Central memory CD4-positive, alpha-beta T cell (primary cell): ENCODE data around the gene GNAQ.
"Not testable (repeated sequence)": the region's sequence is repeated elsewhere in the genome, so short reads cannot be mapped to it uniquely, and the experiment has no call there.

Experiments used
- DNase-seq: peaks from one replicate; pipeline ENCODE4 v3.0.0; 2022

The GNAQ gene

GRCh38 chr9:77756449-77756848 lies 275.2 kb downstream of the GNAQ start:
- DNase-seq = no peak

- DNase-seq = no peak
Observed at GRCh38 chr9:77753180-77753579, 278.4 kb downstream of the GNAQ start.

GRCh38 chr9:77752554-77752953 lies 279.1 kb downstream of the GNAQ start:
- no peak for DNase-seq

- DNase-seq = no peak
Observed at GRCh38 chr9:77751341-77752091, 280.1 kb downstream of the GNAQ start.

- no peak for DNase-seq
Observed at GRCh38 chr9:77750981-77751340, 280.6 kb downstream of the GNAQ start.

GRCh38 chr9:77750284-77750683 lies 281.3 kb downstream of the GNAQ start:
- DNase-seq = no peak

- DNase-seq = no peak
Observed at GRCh38 chr9:77748214-77748772, 283.3 kb downstream of the GNAQ start.

- DNase-seq = no peak
Observed at GRCh38 chr9:77747163-77747562, 284.4 kb downstream of the GNAQ start.

- no peak for DNase-seq
Observed at GRCh38 chr9:77744841-77745430, 286.7 kb downstream of the GNAQ start.

GRCh38 chr9:77743386-77743785 lies 288.2 kb downstream of the GNAQ start:
- DNase-seq = no peak

- no peak for DNase-seq
Observed at GRCh38 chr9:77738932-77739331, 292.7 kb downstream of the GNAQ start.

GRCh38 chr9:77735494-77735893 lies 296.1 kb downstream of the GNAQ start:
- no peak for DNase-seq

- no peak for DNase-seq
Observed at GRCh38 chr9:77731930-77732329, 299.7 kb downstream of the GNAQ start.

- no peak for DNase-seq
Observed at GRCh38 chr9:77731008-77731698, 300.5 kb downstream of the GNAQ start.

- no peak for DNase-seq
Observed at GRCh38 chr9:77729177-77729576, 302.4 kb downstream of the GNAQ start.

- no peak for DNase-seq
Observed at GRCh38 chr9:77726814-77727213, 304.8 kb downstream of the GNAQ start.

- DNase-seq = no peak
Observed at GRCh38 chr9:77726289-77726688, 305.3 kb downstream of the GNAQ start.

- no peak for DNase-seq
Observed at GRCh38 chr9:77725820-77726219, 305.8 kb downstream of the GNAQ start.

GRCh38 chr9:77725046-77725694 lies 306.4 kb downstream of the GNAQ start:
- no peak for DNase-seq

GRCh38 chr9:77721156-77721555 lies 310.5 kb downstream of the GNAQ start:
- not testable (repeated sequence) for DNase-seq

- no peak for DNase-seq
Observed at GRCh38 chr9:77719321-77719720, 312.3 kb downstream of the GNAQ start.

- not testable (repeated sequence) for DNase-seq
Observed at GRCh38 chr9:77718298-77718640, 313.3 kb downstream of the GNAQ start.

- DNase-seq = not testable (repeated sequence)
Observed at GRCh38 chr9:77717608-77718297, 313.9 kb downstream of the GNAQ start.
